Germinal center (tissue), 1 donor: ENCODE results near the gene NCOA7.
"Not testable (repeated sequence)": the region's sequence is repeated elsewhere in the genome, so short reads cannot be mapped to it uniquely, and the experiment has no call there.

Experiments used
- DNase-seq: peaks from one replicate; pipeline ENCODE4 v3.0.0; 2012; ENCODE audit warnings: mixed read lengths, low spot score

The NCOA7 gene

GRCh38 chr6:125791151-125791819, 525 bp downstream of the NCOA7 start:
- DNase-seq, result peak; percentile 60

GRCh38 chr6:125791820-125792165, 1.0 kb downstream of the NCOA7 start:
- no peak for DNase-seq

GRCh38 chr6:125792172-125792571, 1.4 kb downstream of the NCOA7 start:
- no peak for DNase-seq

- no peak for DNase-seq
Measured at GRCh38 chr6:125792680-125793079, 1.9 kb downstream of the NCOA7 start.

- DNase-seq, result no peak
Measured at GRCh38 chr6:125793280-125793679, 2.5 kb downstream of the NCOA7 start.

GRCh38 chr6:125793863-125794262, 3.1 kb downstream of the NCOA7 start:
- DNase-seq, result no peak

GRCh38 chr6:125794342-125795137, 3.8 kb downstream of the NCOA7 start:
- DNase-seq, result no peak

- no peak for DNase-seq
Measured at GRCh38 chr6:125795301-125795700, 4.5 kb downstream of the NCOA7 start.

GRCh38 chr6:125797120-125797885, 6.5 kb downstream of the NCOA7 start:
- no peak for DNase-seq

GRCh38 chr6:125797886-125798444, 7.2 kb downstream of the NCOA7 start:
- no peak for DNase-seq

- peak; percentile 71 for DNase-seq
Measured at GRCh38 chr6:125798734-125799508, 8.2 kb downstream of the NCOA7 start.

- no peak for DNase-seq
Measured at GRCh38 chr6:125802383-125802782, 11.6 kb downstream of the NCOA7 start.

GRCh38 chr6:125802943-125803377, 12.2 kb downstream of the NCOA7 start:
- no peak for DNase-seq

- no peak for DNase-seq
Measured at GRCh38 chr6:125804264-125804663, 13.5 kb downstream of the NCOA7 start.

- not testable (repeated sequence) for DNase-seq
Measured at GRCh38 chr6:125804866-125805425, 14.2 kb downstream of the NCOA7 start.

GRCh38 chr6:125806813-125807212, 16.1 kb downstream of the NCOA7 start:
- no peak for DNase-seq

GRCh38 chr6:125807293-125807692, 16.5 kb downstream of the NCOA7 start:
- no peak for DNase-seq

GRCh38 chr6:125808060-125808459, 17.3 kb downstream of the NCOA7 start:
- DNase-seq, result no peak

GRCh38 chr6:125808591-125808990, 17.8 kb downstream of the NCOA7 start:
- DNase-seq, result no peak

- DNase-seq, result no peak
Measured at GRCh38 chr6:125809570-125810170, 18.9 kb downstream of the NCOA7 start.

- no peak for DNase-seq
Measured at GRCh38 chr6:125810445-125810844, 19.7 kb downstream of the NCOA7 start.
